GM21423 (cell line): ENCODE measurements around the gene ADORA1.

Source experiments
- ATAC-seq: cut with Tn5 transposase; IDR thresholded peaks from one replicate; pipeline ENCODE4 v1.9.1; 2021; ENCODE audit warnings: mild to moderate bottlenecking, moderate library complexity; ENCODE audit not compliant: unreplicated experiment

Gene ADORA1

GRCh38 chr1:203171341-203172183 is 44.0 kb downstream of the ADORA1 start:
- no peak for ATAC-seq

- ATAC-seq: no peak
Measured at GRCh38 chr1:203172184-203173010, 44.9 kb downstream of the ADORA1 start.

- no peak for ATAC-seq
Measured at GRCh38 chr1:203173011-203173555, 45.6 kb downstream of the ADORA1 start.

DNA sequence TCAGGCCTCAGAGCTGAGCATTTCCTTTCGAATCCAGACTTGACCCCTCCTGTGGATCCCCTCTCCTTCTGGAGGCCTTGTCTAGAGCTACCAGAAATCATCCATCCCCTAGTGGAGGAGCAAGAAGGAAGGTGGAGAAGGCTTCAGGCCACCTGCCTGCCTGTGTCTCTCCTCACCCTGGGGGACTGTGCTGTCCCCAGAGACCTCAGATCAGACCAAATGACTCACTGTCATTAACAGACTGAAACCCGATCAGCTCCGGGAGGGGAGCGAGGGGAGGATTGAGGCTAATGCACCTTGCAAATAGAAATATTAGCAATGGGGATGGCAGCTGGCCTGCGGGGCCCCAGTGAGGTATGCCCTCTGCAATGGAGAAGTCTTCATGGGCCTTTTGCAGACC is 46.0 kb downstream of the ADORA1 start:
- peak; percentile 83 for ATAC-seq

- no peak for ATAC-seq
Measured at GRCh38 chr1:203174324-203174985, 46.9 kb downstream of the ADORA1 start.

- no peak for ATAC-seq
Measured at GRCh38 chr1:203175237-203175826, 47.8 kb downstream of the ADORA1 start, which contains the start of gene MYBPH. Gene MYBPH (minus strand): TSS chr1:203175826. CDS start chr1:203175755, 71 bp downstream.

DNA sequence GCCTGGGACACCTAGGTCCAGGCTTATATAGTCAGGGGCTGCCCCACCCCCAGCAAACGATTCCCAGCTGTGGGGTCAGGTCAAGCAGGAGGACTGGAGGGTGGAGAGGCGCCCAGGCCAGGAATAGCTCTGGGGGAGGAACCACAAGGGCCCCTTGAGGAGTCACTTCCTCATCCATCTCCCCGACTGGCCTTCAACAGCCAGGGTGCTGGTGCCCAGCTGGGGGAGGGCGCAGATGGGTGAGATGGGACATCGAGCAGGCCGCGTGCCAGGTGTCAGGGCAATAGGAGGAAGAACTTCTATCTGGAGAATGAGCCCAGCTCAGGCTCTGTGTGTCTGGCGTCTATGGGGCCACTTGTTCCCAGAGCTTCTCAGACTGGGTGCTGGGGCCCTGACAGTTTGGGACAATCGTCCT is 48.3 kb downstream of the ADORA1 start:
- ATAC-seq: no peak

GRCh38 chr1:203176273-203177035 is 48.9 kb downstream of the ADORA1 start:
- ATAC-seq: no peak

DNA sequence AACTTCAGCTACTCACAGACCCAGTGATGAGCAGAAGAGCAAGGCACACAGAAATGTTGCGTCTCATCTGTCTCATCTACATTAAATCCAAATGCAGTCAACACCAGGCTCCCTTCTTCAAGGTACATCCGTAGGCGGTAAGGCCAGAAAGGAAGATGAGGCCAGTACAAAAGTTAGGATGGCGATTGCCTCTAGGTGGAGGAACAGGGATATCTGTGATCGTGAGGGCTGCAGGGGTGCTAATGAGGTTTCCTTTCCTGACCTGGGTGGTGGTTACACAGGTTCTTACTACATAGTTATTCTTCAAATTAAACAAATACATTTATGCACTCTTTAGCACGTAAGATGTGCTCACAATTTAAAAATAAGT is 49.5 kb downstream of the ADORA1 start:
- ATAC-seq: no peak

DNA sequence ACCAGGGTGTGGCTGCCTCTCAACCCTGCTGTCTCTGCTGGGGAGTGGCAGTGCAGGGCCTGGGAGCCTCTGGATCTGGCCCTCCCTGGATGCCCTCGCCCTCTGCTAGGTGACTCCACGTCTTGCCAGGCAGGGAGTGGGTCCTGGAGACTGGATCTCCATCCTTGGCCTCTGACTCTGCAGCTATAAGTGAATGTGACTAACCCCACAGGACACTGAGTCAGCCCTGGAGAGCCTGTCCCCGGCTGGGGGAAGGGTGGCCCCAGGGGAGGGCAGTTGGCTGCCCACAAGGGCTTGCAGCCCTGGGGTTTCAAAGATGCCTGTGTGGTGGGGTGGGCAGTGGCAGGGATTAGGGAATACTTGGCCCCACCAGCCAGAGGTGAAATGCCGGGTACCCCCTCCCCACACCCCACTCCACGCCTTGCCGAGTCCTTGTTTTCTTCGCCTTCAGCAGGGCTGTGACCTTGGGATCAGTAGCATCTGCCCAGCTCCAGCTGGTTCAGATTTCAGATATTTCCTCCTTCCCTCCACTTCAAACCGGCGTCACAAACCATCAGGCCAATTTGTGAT is 50.0 kb downstream of the ADORA1 start:
- no peak for ATAC-seq

DNA sequence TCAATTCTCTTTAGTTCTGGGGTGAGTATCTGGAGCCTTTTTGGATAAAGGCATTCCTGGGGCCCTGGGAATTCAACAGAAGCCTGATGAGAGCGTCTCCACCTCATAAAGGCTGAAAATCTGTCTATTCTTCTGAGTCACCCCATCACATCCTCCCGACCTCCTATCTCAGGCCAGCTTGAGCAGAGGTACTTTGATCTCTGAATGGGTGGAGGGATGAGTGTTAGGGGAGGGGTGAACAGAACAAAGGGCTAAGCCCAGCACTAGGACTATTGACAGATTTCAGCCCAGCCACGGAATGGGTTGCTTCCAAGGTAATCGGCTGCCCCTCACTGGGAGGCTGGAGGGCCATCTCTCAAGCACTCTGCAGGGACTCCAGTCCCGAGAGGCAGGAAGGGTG is 50.6 kb downstream of the ADORA1 start:
- no peak for ATAC-seq

- no peak for ATAC-seq
Measured at GRCh38 chr1:203178821-203179666, 51.5 kb downstream of the ADORA1 start.

DNA sequence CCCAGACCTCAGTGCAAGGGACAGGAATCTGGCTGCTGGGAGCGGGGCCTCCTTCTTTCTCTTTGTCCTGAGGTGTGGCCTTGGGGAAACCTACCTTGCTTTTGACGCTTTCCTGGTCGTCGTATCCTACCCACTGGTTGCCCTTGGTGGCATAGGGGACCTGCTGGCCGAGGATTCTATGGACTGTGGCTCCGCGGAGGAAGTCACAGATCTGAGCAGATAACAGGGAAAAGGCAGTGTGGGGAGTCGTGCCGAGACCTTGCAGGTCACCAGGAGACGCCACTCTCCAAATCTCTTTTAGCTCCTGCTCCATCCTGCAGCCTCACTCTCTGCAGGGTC is 52.1 kb downstream of the ADORA1 start:
- ATAC-seq: no peak

- ATAC-seq: no peak
Measured at GRCh38 chr1:203180611-203181330, 53.2 kb downstream of the ADORA1 start.

- no peak for ATAC-seq
Measured at GRCh38 chr1:203181586-203182386, 54.3 kb downstream of the ADORA1 start.

GRCh38 chr1:203182387-203182953 is 54.9 kb downstream of the ADORA1 start:
- ATAC-seq: no peak

DNA sequence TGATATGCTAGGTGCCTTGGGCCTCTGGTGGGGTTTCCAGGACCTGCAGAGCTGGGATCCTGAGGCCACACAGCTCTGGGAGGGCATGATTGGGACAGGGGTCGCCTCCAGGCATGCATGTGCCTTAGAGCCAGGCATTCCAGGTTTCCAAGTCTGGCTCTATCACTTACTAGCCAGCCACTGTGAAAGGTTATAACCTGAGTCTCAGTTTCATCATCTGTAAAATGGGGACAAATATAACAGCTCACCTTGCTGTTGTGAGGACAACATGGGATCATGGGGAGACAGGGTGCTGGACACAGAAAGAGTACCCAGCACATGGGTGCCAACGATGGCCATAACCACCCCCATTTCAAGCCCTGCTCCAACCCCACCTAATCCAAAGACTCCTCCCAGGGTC is 56.3 kb downstream of the ADORA1 start:
- ATAC-seq: no peak
